HL-60 (cell line): Measurements from ENCODE around the gene HOXB1.

Experiments
- DNase-seq, 2 experiments: peaks; one replicate each; pipeline ENCODE4 v3.0.0-alpha.2; 2010 to 2020; ENCODE audit warnings: low read depth in 1 of 2, low spot score in 1 of 2
- H3K27ac ChIP-seq: fragments of 250-450 bp; sonication (Bioruptor Pico); replicated peaks from 2 replicates; pipeline ENCODE4 v1.5.1; 2020; ENCODE audit warnings: mild to moderate bottlenecking, moderate library complexity
- H3K27me3 ChIP-seq: fragments of 250-450 bp; sonication (Bioruptor Pico); 2 replicates; pipeline ENCODE4 v1.5.1; 2021; ENCODE audit warnings: mild to moderate bottlenecking, moderate library complexity; ENCODE audit not compliant: insufficient read depth, poor library complexity, severe bottlenecking
- H3K4me3 ChIP-seq: replicated peaks from 2 replicates; pipeline ENCODE4 v1.5.1; 2011; ENCODE audit warnings: mild to moderate bottlenecking, control low read depth, low read length; ENCODE audit not compliant: insufficient read depth
- CTCF ChIP-seq: IDR thresholded peaks from one replicate; pipeline ENCODE4 v1.5.1; 2011; ENCODE audit warnings: low read length, control low read depth, inconsistent platforms; ENCODE audit not compliant: insufficient read depth
- GABPA ChIP-seq: IDR thresholded peaks from 2 replicates; pipeline ENCODE4 v1.6.1; 2012; ENCODE audit warnings: low read depth
- POLR2AphosphoS5 ChIP-seq: IDR thresholded peaks from 2 replicates; pipeline ENCODE4 v1.6.1; 2012; ENCODE audit warnings: low read depth
- REST ChIP-seq: IDR thresholded peaks from 2 replicates; pipeline ENCODE4 v1.6.1; 2012; ENCODE audit warnings: low read depth; ENCODE audit not compliant: insufficient replicate concordance
- SPI1 ChIP-seq: IDR thresholded peaks from 2 replicates; pipeline ENCODE4 v1.6.1; 2012; ENCODE audit warnings: low read depth, mild to moderate bottlenecking, borderline replicate concordance

Gene HOXB1

GRCh38 chr17:48565925-48566710 is 35.3 kb upstream of the HOXB1 start:
- peaks cover 55% of the 10 kb centered on the region for H3K27me3 ChIP-seq
- H3K4me3 ChIP-seq, result no peak overlapping the region
- DNase-seq, result no peak
- no peak overlapping the region for H3K27ac ChIP-seq
- TF ChIP-seq CTCF (no peak), SPI1 (no peak), GABPA (no peak), REST (no peak), POLR2AphosphoS5 (no peak)

- no peak for TF ChIP-seq SPI1
- no peak for TF ChIP-seq REST
- Histone ChIP-seq H3K27me3 (peaks cover 46% of the 10 kb centered on the region), H3K27ac (no peak overlapping the region), H3K4me3 (no peak overlapping the region)
- no peak for DNase-seq
Observed at GRCh38 chr17:48565022-48565554, 34.3 kb upstream of the HOXB1 start.

- Histone ChIP-seq H3K4me3 (no peak overlapping the region), H3K27ac (no peak overlapping the region), H3K27me3 (peaks cover 43% of the 10 kb centered on the region)
- DNase-seq, result no peak
- no peak for TF ChIP-seq REST
- TF ChIP-seq GABPA, result no peak
- TF ChIP-seq SPI1, result no peak
- no peak for TF ChIP-seq CTCF
- TF ChIP-seq POLR2AphosphoS5, result no peak
Observed at GRCh38 chr17:48564188-48565021, 33.6 kb upstream of the HOXB1 start.
